ENCODE results near the gene ZMIZ2. TPM values are rescaled to one million over a fixed set of nuclear protein-coding genes. Genes with fewer than 3 reads are reported as not detected.
"Not testable (repeated sequence)": the region's sequence is repeated elsewhere in the genome, so short reads cannot be mapped to it uniquely, and the experiment has no call there.

Gene ZMIZ2
- total RNA-seq, 1 donor from 2014 or later, result 12.8 TPM

GRCh38 chr7:44802418-44803025 lies 53.9 kb downstream of the ZMIZ2 start:
- no peak for DNase-seq (ENCODE audit: low spot score)

GRCh38 chr7:44803828-44804519 lies 55.3 kb downstream of the ZMIZ2 start:
- not testable (repeated sequence) for DNase-seq (ENCODE audit: low spot score)

GRCh38 chr7:44805950-44806349 lies 57.3 kb downstream of the ZMIZ2 start:
- no peak for DNase-seq (ENCODE audit: low spot score)

- DNase-seq (ENCODE audit: low spot score), result no peak
Observed at GRCh38 chr7:44808914-44809393, 60.3 kb downstream of the ZMIZ2 start.

- DNase-seq (ENCODE audit: low spot score), result no peak
Observed at GRCh38 chr7:44811093-44811492, 62.4 kb downstream of the ZMIZ2 start.

- DNase-seq (ENCODE audit: low spot score), result no peak
Observed at GRCh38 chr7:44811571-44811970, 62.9 kb downstream of the ZMIZ2 start.

GRCh38 chr7:44814919-44815318 lies 66.3 kb downstream of the ZMIZ2 start:
- no peak for DNase-seq (ENCODE audit: low spot score)

GRCh38 chr7:44819292-44819691 lies 70.6 kb downstream of the ZMIZ2 start:
- DNase-seq (ENCODE audit: low spot score), result no peak

Other genes with a start within 250 kb of the ZMIZ2 start
- 0.48 TPM for gene NPC1L1, start 207.5 kb upstream of the ZMIZ2 start, total RNA-seq (ENCODE audit: insufficient read depth, low replicate concordance)
- 28.4 TPM for gene DDX56, start 174.9 kb upstream of the ZMIZ2 start, total RNA-seq (ENCODE audit: insufficient read depth, low replicate concordance)
- 84.7 TPM for gene TMED4, start 166.6 kb upstream of the ZMIZ2 start, total RNA-seq (ENCODE audit: insufficient read depth, low replicate concordance)
- gene OGDH, start 142.2 kb upstream of the ZMIZ2 start, total RNA-seq (ENCODE audit: insufficient read depth, low replicate concordance), result 33.9 TPM
- gene PPIA, start 47.8 kb downstream of the ZMIZ2 start, total RNA-seq (ENCODE audit: insufficient read depth, low replicate concordance), result 1,749 TPM
- 117 TPM for gene H2AZ2, start 99.2 kb downstream of the ZMIZ2 start, total RNA-seq (ENCODE audit: insufficient read depth, low replicate concordance)
- gene PURB, start 136.7 kb downstream of the ZMIZ2 start, total RNA-seq (ENCODE audit: insufficient read depth, low replicate concordance), result 40.0 TPM
- 6.5 TPM for gene MYO1G, start 230.2 kb downstream of the ZMIZ2 start, total RNA-seq (ENCODE audit: insufficient read depth, low replicate concordance)